T47D (cell line): ENCODE data around the gene FURIN.
"Not testable (repeated sequence)": the region's sequence is repeated elsewhere in the genome, so short reads cannot be mapped to it uniquely, and the experiment has no call there.

Source experiments
- DNase-seq, 2 experiments: peaks; one replicate each; pipeline versions ENCODE4 v3.0.0 to v3.0.0-alpha.2; 2011 to 2012; ENCODE audit warnings: low read depth in 1 of 2, low spot score in 1 of 2
- JUND ChIP-seq: IDR thresholded peaks from 2 replicates; pipeline ENCODE4 v1.6.1; 2012; ENCODE audit warnings: low read depth
- in situ Hi-C: cut with HindIII; loops from 2 replicates; pipeline ENCODE4 v1.10.0; 2016; ENCODE audit warnings: low sequenced_read_pairs, low pct_unique_long_range_greater_than_20kb

Gene FURIN

GRCh38 chr15:90866800-90867199, 1.6 kb upstream of the FURIN start:
- DNase-seq = no peak
- in situ Hi-C loops = no loop called here
- TF ChIP-seq JUND = no peak

DNA sequence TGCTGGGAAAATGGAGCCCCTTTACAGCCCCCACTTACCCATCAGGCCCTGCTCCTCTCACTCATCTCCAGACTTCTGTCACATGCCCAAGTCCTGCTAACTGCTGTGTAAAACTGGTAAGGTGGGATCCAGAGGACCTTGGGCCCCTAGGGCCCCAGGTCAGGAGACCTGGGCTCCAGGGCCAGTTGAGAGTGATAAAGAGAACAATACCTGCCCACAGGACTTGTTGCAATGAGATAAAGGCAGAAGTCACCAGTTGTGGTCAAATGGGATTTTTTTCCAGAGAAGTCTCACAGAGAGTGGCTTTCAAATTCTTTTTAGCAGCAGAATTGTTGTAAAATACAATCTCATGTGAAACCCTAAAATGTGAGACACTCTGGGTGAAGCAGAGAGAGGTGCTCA, 753 bp downstream of the FURIN start:
- in situ Hi-C loops = no loop called here
- TF ChIP-seq JUND = no peak
- DNase-seq = no peak

DNA sequence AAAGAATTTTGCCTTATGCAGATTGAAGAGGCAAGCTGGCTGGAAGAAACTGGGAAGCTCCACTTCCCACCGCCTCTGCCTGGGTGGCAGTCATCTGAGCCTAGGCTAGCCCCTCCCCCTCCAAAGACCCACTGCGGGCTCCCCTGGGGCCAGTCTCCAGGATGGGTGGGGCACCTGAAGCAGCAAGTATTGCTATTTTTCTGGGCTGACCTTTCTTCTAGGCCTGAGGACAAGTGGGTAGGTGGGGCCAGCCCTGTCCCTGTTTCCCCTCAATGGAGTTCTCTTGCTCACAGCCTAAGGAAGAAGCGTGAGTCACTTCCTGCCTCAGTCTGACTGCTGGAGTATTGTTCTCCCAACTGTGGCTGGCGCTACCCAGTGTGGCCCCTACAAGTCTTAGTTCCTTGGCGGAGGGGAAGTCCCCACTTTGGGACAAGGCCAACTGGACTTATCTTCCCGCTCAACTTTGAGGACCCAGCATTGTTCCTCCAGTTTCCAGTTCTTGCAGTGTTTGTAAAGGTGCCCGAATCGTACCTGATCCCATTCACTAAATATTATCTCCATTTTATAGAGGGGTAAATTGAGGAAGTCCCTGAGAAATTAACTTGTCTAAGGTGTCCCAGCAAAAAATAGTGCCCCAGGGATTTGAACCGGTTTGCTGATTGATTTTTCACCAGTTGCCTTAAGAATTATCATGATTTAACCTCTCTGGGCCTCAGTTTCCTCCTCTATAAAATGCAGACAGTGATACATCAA, 1.4 kb downstream of the FURIN start:
- no peak for DNase-seq
- in situ Hi-C loops = no loop called here
- TF ChIP-seq JUND = no peak

DNA sequence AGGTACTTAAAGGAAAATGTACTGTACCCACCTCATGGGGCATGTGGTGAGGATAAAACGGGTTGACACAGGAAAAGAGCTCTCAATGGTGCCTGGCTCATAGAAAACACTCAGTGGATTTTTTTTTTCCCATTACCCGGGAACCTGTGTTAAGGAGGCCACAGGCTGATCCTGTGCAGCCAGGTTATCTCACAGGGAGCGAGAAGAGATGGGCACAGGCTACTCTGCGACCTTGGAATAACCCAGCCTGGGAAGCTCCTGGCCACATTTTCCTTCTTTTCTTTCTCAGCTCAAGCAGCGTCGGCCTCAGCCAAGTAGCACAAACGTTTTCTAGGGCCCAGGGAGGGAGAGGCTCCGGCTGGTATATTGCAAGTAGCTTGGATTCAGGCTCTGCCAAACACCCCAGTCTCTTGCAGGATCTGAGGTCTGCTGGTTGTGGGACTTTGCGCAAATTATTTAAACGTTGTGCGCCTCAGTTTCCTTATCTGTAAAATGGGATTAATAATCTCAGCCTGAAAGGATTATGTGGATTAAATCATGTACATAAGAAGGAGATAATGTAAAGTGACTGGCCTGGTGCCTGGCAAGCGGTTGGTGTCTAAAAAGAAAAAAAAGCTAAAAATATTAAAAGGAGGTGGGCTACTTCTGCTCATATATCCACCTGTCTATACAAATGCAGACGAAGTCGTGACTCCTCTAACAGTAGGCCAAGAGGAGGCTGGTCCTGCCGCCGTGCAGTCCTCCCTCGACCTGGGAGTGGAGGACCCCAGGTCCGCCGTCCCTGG, 2.2 kb downstream of the FURIN start:
- TF ChIP-seq JUND = no peak
- no peak for DNase-seq
- in situ Hi-C loops = no loop called here

- TF ChIP-seq JUND = no peak
- peak; percentile 17 to 29 for DNase-seq
- in situ Hi-C loops = no loop called here
These were observed 2.8 kb downstream of the FURIN start for GRCh38 chr15:90871139-90871715.

DNA sequence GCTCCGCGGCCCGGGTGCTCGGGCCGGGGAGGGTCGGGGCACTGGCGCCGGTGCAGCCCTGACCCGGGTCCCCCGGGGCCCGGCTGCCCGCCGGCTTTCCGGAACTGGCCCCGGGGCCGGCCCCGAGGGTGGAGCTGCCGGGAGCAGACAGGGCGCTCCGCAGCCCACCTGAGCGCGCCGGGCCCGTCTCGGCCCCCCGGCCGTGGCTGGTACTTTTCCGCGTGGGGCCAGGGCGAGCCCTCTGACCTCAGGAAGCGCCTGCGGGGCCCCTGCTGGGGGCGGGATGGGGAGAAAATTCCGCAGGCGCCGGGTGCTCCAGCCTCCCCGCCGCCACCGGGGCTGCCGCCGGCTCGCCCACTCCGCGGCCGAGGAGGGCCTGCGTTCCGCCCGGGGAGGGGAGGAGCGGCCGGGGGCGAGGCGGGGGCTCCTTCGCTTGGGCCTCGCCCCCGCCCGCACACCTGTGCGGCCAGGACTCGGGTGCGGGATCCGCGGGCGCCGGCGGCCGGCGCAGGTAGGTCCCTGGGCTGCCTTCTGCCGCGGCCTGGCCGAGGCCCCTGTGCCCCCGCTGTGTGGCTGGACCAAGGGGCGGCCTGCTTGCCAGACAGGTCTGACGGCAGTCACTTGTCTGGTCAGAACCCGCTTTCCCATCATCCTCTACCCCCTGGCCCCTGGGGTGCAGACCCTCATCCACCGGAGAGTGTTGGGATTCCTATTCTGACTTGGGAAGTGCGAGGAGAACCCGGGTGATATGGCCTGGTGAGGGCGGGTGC, 3.5 kb downstream of the FURIN start:
- DNase-seq = peak in 1 of 2 experiments; percentile 37
- in situ Hi-C loops = no loop called here
- no peak for TF ChIP-seq JUND

DNA sequence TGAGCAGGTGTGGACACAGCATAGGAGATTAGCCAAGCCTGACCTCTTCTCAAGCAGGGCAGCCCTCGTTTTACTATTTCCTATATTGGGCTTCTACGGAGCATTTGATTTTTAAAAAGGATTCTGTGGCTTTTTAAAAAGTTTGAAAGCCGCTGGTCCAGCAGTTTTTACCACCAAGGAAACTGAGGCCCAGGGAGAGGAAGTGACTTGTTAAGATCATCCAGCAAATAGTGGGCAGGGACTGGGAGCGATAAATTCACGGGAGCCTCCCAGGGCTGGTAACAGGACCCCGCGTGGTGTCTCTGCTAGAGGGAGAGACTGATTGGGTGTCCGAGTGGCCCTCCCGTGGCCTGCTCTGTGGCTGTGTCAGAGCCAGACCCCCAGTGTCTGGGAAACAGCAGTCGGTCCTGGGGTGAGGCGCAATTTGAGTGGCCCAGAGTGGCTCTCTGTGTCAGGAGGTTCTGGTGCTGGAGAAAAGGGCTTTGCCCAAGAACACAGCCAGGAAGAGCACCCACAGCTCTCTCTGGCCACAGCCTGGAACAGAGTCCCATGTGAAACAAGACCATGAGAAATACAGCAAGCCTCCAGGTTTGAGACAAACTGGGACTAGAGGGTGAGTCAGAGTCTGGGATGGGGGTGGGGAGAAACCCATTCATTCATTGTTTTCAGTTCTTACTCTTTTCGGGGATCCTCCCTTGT, 4.2 kb downstream of the FURIN start:
- in situ Hi-C loops = no loop called here
- no peak for DNase-seq
- no peak for TF ChIP-seq JUND

DNA sequence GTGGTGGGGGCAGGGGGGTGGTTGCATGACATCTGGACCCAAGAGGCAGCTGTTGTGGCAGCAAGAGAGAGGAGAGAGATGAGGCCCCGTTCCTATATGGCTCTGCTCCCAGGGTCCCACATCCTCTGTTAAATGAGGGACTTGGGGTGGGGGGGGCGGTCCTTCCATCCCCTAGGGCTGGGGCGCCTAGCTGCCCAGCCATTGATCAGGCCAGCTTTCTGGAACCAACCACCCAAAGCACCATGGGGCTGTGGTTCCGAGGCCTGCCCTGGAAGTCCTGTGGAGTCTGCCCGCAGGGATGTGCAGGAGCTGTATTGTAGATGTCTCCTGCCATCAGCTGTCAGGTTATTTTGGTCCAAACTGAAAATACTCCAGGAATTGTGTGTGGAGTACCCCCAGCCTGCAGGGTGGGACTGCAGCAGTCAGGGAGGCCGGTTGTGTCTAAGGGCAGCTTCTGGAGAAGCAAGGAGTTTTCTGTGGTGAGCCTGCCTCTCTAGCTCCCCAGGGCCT, 5.2 kb downstream of the FURIN start:
- no peak for DNase-seq
- no peak for TF ChIP-seq JUND
- in situ Hi-C loops = no loop called here

DNA sequence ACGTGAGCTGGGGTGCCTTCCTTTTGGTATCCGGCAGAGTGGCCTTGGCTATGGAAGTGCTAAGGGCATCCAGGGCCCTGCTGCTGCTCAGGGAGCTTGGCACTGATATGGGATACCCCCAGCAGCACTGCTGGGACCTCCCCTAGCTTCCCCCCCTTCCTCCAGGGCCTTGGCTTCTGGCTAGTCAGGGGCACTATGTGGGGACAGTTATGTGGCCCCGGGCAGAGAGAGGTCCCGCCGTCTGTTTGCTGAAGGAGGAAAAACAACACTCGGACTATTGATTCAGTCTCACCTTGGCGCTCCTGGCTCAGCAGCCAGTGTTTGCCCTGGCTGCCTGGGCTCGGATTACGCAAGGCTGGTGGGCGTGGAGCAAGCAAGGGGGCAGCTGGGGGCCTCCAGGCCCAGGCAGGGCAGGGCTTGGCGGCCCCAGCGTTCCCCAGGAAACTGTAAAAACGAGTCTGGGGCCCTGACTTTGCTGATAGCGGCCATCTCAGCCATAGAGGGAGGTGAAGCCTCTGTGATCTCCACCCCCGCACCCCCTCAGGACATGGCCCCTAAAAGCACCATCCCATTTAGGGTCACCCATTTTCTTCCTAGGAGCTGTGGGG, 5.7 kb downstream of the FURIN start:
- in situ Hi-C loops = no loop called here
- peak; percentile 44 to 57 for DNase-seq

DNA sequence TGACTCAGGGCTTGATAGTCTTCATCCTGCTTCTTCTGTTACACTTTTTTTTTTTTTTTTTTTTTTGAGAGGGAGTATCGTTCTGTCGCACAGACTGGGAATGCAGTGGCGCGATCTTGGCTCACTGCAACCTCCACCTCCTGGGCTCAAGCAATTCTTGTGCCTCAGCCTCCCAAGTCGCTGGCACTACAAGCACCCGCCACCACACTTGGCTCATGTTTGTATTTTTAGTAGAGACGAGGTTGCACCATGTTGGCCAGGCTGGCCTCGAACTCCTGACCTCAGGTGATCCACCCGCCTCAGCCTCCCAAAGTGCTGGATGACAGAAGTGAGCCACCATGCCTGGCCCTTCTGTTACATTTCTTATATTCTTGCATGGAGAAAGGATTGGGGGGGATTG, 6.6 kb downstream of the FURIN start:
- DNase-seq, in situ Hi-C loops: not testable (repeated sequence)

More for the DNA sequence above, 5.7 kb downstream of the FURIN start:
- TF ChIP-seq JUND = no peak

DNA sequence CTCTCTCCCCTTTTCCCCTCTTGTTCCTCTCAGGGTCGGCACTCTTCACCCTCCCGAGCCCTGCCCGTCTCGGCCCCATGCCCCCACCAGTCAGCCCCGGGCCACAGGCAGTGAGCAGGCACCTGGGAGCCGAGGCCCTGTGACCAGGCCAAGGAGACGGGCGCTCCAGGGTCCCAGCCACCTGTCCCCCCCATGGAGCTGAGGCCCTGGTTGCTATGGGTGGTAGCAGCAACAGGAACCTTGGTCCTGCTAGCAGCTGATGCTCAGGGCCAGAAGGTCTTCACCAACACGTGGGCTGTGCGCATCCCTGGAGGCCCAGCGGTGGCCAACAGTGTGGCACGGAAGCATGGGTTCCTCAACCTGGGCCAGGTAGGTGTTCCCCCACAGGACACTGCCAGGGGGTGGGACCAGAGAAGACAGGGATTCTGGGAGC, 7.2 kb downstream of the FURIN start:
- TF ChIP-seq JUND = no peak
- in situ Hi-C loops = no loop called here

More for the DNA sequence above, 7.2 kb downstream of the FURIN start:
- DNase-seq = no peak
